ENCODE measurements around the gene TANGO2. TPM values are rescaled to one million over a fixed set of nuclear protein-coding genes. Genes with fewer than 3 reads are reported as not detected.

The TANGO2 gene
- total and polyA plus RNA-seq, 10 of the 15 experiments (the other 5 are each of a cell fraction or from before 2014, with no cell fraction given) = 4.0 to 24.8 (median 20.9) TPM

DNA sequence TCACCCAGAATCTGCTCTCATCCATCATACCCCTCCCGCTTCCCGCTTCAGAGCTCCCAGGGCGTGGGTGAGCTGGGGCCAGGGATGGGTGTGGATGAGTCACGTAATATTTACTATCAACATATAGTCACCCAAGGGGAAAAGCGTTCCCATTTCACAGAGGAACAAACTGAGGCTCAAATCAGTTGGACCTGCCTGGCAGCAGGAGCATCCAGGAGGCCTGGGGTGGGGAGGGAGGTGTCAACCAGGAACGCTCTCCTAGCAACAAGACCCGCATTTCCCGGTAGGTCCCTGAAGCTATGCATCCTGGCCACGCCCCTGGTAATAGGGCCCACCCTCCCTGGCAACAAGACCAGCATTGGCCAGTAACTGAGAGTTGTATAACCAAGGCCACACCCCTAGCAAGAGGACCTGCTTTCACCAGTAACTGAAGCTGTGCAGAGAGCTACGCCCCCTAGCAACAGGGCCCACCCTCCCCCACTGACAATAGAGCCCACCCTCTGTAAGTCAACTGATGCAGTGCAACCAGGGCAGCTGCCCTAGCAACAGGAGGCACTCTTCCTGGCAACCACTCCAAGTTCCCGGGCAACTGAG is 46.5 kb upstream of the TANGO2 start:
- Histone ChIP-seq H4K20me1 (ENCODE audit: control insufficient read depth, insufficient read depth) (no peaks in the 10 kb centered on the region), H2AFZ (ENCODE audit: control insufficient read depth, low read depth, low read length) (no peak overlapping the region), H3K27ac (ENCODE audit: control insufficient read depth, insufficient read depth) (no peak overlapping the region), H3K4me1 (ENCODE audit: control insufficient read depth, insufficient read depth, low read length) (no peaks in the 10 kb centered on the region), H3K36me3 (ENCODE audit: control insufficient read depth in 2 of 2, insufficient read depth in 2 of 2, low read length in 1 of 2) (no peaks in the 10 kb centered on the region; a peak in 1 of 4 replicates), H3K9ac (ENCODE audit: control insufficient read depth, insufficient read depth, low read length) (no peak overlapping the region), H3K9me3 (replicated peaks; ENCODE audit: control insufficient read depth, insufficient read depth, low read length) (no peaks in the 10 kb centered on the region), H3K4me3 (no peak overlapping the region), H3K4me2 (ENCODE audit: control insufficient read depth, insufficient read depth) (no peak overlapping the region), H3K79me2 (ENCODE audit: control insufficient read depth, insufficient read depth, low read length) (no peaks in the 10 kb centered on the region), H3K27me3 (replicated peaks in 1 of 2; ENCODE audit: control insufficient read depth in 2 of 2, insufficient read depth in 2 of 2, low read length in 1 of 2) (no peaks in the 10 kb centered on the region)
- POLR2A ChIA-PET = no interaction called here
- WGBS (ENCODE audit: insufficient coverage, insufficient replicate concordance, low lambda C conversion rate, missing lambda C conversion rate) = 29% methylated on average over 11 of the region's 11 CpGs
- TF ChIP-seq MYB (IDR thresholded peaks at IDR 0.05; ENCODE audit: borderline replicate concordance, low read depth, low read length) (no peak), NFYB (IDR thresholded peaks at IDR 0.05; ENCODE audit: insufficient read depth, low read depth, low read length) (peak; percentile 72), SP1 (IDR thresholded peaks at IDR 0.05; ENCODE audit: low read depth, low read length) (peak; percentile 15)
- BruUV-seq (replicated peaks) = no TSS peak
- CTCF ChIA-PET = interaction anchor here (0.7 to 1.2 kb wide), 2 partner anchors 39 to 97 kb away, joined by 3 read pairs; no protein-coding TSS in a partner anchor
- RAD21 ChIA-PET (ENCODE audit: unreplicated experiment) = interaction anchor here (1.1 kb wide), 1 partner anchor 155 kb away, joined by 3 read pairs; no protein-coding TSS in a partner anchor
- no peak for FAIRE-seq
- no peak for DNase-seq (ENCODE audit: low read depth, low spot score)
- intact Hi-C loops (cut with micrococcal nuclease; ENCODE audit: unreplicated experiment) = loop anchor here (5.0 kb wide), 2 partner anchors 38 to 143 kb away; partner anchors contain the start of genes RANBP1 and TRMT2A
- peak; percentile 79 for ATAC-seq
- in situ Hi-C loops (cut with MboI) = no loop called here
- SMC1A ChIA-PET (ENCODE audit: uncharacterized antibody, unreplicated experiment) = no interaction called here

DNA sequence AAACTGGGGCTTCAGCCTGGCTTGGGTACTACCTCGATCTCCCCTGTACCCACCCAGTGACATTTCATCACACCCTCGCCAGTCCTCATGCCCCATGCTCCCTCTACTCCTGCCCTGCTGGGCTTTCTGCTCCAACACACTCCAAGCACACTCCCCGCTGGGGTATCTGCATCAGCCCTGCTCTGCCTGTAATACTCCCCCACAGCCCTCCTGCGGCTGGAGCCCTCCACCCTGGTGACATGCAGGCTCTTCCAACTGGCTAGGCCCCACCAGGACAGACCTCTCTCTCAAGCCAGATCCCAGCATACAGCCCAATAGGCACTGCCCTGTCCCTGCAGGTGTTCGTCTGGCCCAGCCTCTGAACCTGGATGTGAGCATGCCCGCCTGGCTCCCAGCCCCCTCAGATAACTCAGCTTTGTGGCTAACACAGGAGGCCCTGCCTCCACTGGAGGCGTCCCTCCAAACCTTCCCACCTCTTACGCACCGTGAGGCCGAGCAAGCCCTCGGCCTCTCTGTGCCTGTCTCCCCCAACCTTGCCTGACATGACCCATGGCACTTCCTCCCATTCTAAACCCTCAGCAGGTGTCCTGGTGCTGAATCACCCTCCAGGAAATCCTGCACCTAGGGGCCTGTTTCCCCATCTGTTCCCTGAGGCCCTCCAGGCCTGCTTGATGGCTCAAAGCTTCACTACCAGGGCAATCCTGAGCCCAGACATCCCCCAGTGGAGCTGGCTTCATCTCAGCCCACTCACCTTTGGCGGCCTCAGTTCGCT is 45.8 kb upstream of the TANGO2 start:
- no peaks in the 10 kb centered on the region for H3K27me3 ChIP-seq (replicated peaks in 1 of 2; ENCODE audit: control insufficient read depth in 2 of 2, insufficient read depth in 2 of 2, low read length in 1 of 2)
- BruUV-seq (replicated peaks) = no TSS peak
- H3K4me1 ChIP-seq (ENCODE audit: control insufficient read depth, insufficient read depth, low read length) = no peaks in the 10 kb centered on the region
- 58% methylated on average over 13 of the region's 13 CpGs for WGBS (ENCODE audit: insufficient coverage, insufficient replicate concordance, low lambda C conversion rate, missing lambda C conversion rate)
- H3K36me3 ChIP-seq (ENCODE audit: control insufficient read depth in 2 of 2, insufficient read depth in 2 of 2, low read length in 1 of 2) = no peaks in the 10 kb centered on the region; a peak in 1 of 4 replicates
- in situ Hi-C loops (cut with MboI) = no loop called here
- no peak overlapping the region for H3K9ac ChIP-seq (ENCODE audit: control insufficient read depth, insufficient read depth, low read length)
- H3K27ac ChIP-seq (ENCODE audit: control insufficient read depth, insufficient read depth) = no peak overlapping the region
- H4K20me1 ChIP-seq (ENCODE audit: control insufficient read depth, insufficient read depth) = no peaks in the 10 kb centered on the region
- intact Hi-C loops (cut with micrococcal nuclease; ENCODE audit: unreplicated experiment) = loop anchor here (5.0 kb wide), 2 partner anchors 37 to 142 kb away; partner anchors contain the start of genes RANBP1 and TRMT2A
- no peak for FAIRE-seq
- no peaks in the 10 kb centered on the region for H3K9me3 ChIP-seq (replicated peaks; ENCODE audit: control insufficient read depth, insufficient read depth, low read length)
- no peak overlapping the region for H3K4me3 ChIP-seq
- H2AFZ ChIP-seq (ENCODE audit: control insufficient read depth, low read depth, low read length) = no peak overlapping the region
- CTCF ChIA-PET = interaction anchor here (0.7 to 1.2 kb wide), 2 partner anchors 38 to 96 kb away, joined by 3 read pairs; no protein-coding TSS in a partner anchor
- POLR2A ChIA-PET = no interaction called here
- no peaks in the 10 kb centered on the region for H3K79me2 ChIP-seq (ENCODE audit: control insufficient read depth, insufficient read depth, low read length)
- SMC1A ChIA-PET (ENCODE audit: uncharacterized antibody, unreplicated experiment) = no interaction called here
- no peak for DNase-seq (ENCODE audit: low read depth, low spot score)
- ATAC-seq = no peak
- RAD21 ChIA-PET (ENCODE audit: unreplicated experiment) = no interaction called here
- H3K4me2 ChIP-seq (ENCODE audit: control insufficient read depth, insufficient read depth) = no peak overlapping the region
- no peak for TF ChIP-seq USF2 (IDR thresholded peaks at IDR 0.05; ENCODE audit: borderline replicate concordance, low read depth, low read length)
- no peak for TF ChIP-seq TCF7 (IDR thresholded peaks at IDR 0.05; ENCODE audit: borderline replicate concordance)
- no peak for TF ChIP-seq ZNF217 (IDR thresholded peaks at IDR 0.05)
- no peak for TF ChIP-seq E2F4 (IDR thresholded peaks at IDR 0.05; ENCODE audit: low read depth, low read length)
- TF ChIP-seq YY1 (IDR thresholded peaks at IDR 0.05; ENCODE audit: low read depth, low read length) = no peak
- no peak for TF ChIP-seq MYC (IDR thresholded peaks at IDR 0.05; ENCODE audit: insufficient read depth, insufficient read length, insufficient replicate concordance, low read length, severe bottlenecking)
- TF ChIP-seq CHD4 (IDR thresholded peaks at IDR 0.05) = no peak
- TF ChIP-seq ATF3 (IDR thresholded peaks at IDR 0.05; ENCODE audit: borderline replicate concordance, extremely low read depth, low read depth, low read length) = no peak
- no peak for TF ChIP-seq PAX5 (IDR thresholded peaks at IDR 0.05; ENCODE audit: borderline replicate concordance, low read depth, low read length)
- TF ChIP-seq NR2C2 (IDR thresholded peaks at IDR 0.05; ENCODE audit: borderline replicate concordance, control insufficient read depth, insufficient read length, low read depth) = no peak
- TF ChIP-seq ZNF274 (IDR thresholded peaks at IDR 0.05; ENCODE audit: insufficient read depth, insufficient read length) = no peak
